Loucy (cell line): ENCODE data around the gene PPP1R16B.

ENCODE experiments used
- H2AFZ ChIP-seq: fragments of 200-600 bp; sonication (generic); 2 replicates; pipeline ENCODE4 v1.6.0; 2016; ENCODE audit warnings: antibody characterized with exemption, mild to moderate bottlenecking, low read length, moderate library complexity
- H3F3A ChIP-seq: fragments of 200-600 bp; 2 replicates; pipeline ENCODE4 v1.6.0; 2016; ENCODE audit warnings: antibody characterized with exemption, low read depth, mild to moderate bottlenecking
- H3K27me3 ChIP-seq: fragments of 200-600 bp; sonication (generic); 2 replicates; pipeline ENCODE4 v1.6.1; 2014; ENCODE audit warnings: low read length, mild to moderate bottlenecking; ENCODE audit not compliant: insufficient read depth, poor library complexity, severe bottlenecking
- H3K36me3 ChIP-seq: fragments of 200-600 bp; sonication (generic); 2 replicates; pipeline ENCODE4 v1.6.1; 2016; ENCODE audit warnings: low read length; ENCODE audit not compliant: insufficient read depth
- H3K4me1 ChIP-seq: fragments of 200-600 bp; sonication (generic); 2 replicates; pipeline ENCODE4 v1.5.1; 2014; ENCODE audit warnings: low read length, mild to moderate bottlenecking; ENCODE audit not compliant: insufficient read depth, poor library complexity, severe bottlenecking
- H3K4me2 ChIP-seq: fragments of 200-600 bp; sonication (generic); 2 replicates; pipeline ENCODE4 v1.6.0; 2014; ENCODE audit warnings: antibody characterized with exemption, low read length, low read depth, mild to moderate bottlenecking; ENCODE audit not compliant: poor library complexity, severe bottlenecking
- H3K4me3 ChIP-seq: fragments of 200-600 bp; sonication (generic); 2 replicates; pipeline ENCODE4 v1.5.1; 2014; ENCODE audit warnings: low read length, mild to moderate bottlenecking, mixed read lengths; ENCODE audit not compliant: poor library complexity, severe bottlenecking
- H3K79me2 ChIP-seq: fragments of 200-600 bp; sonication (generic); 2 replicates; pipeline ENCODE4 v1.6.1; 2014; ENCODE audit warnings: low read length; ENCODE audit not compliant: insufficient read depth
- H3K9ac ChIP-seq: fragments of 200-600 bp; sonication (generic); 2 replicates; pipeline ENCODE4 v1.6.0; 2014; ENCODE audit warnings: mild to moderate bottlenecking, low read depth, low read length, moderate library complexity; ENCODE audit not compliant: poor library complexity, severe bottlenecking
- H3K9me2 ChIP-seq: fragments of 200-600 bp; sonication (generic); replicated peaks from 2 replicates; pipeline ENCODE4 v1.6.1; 2016; ENCODE audit warnings: low read depth, low read length, mixed read lengths
- H3K9me3 ChIP-seq: fragments of 200-600 bp; sonication (generic); 2 replicates; pipeline ENCODE4 v1.6.1; 2014; ENCODE audit warnings: mild to moderate bottlenecking, antibody characterized with exemption, low read length, low read depth; ENCODE audit not compliant: insufficient read depth
- H4K20me1 ChIP-seq: fragments of 200-600 bp; sonication (generic); 2 replicates; pipeline ENCODE4 v1.6.0; 2014; ENCODE audit warnings: antibody characterized with exemption, low read length, mild to moderate bottlenecking; ENCODE audit not compliant: insufficient read depth, poor library complexity, severe bottlenecking
- CTCF ChIP-seq: fragments of 200-600 bp; sonication (generic); conservative IDR thresholded peaks from 2 replicates; pipeline ENCODE4 v1.5.1; 2014; ENCODE audit warnings: mild to moderate bottlenecking, antibody characterized with exemption, low read length
- EZH2phosphoT487 ChIP-seq: fragments of 200-600 bp; IDR thresholded peaks from 2 replicates; pipeline ENCODE4 v1.6.1; 2018; ENCODE audit warnings: antibody characterized with exemption, mild to moderate bottlenecking, moderate library complexity, borderline replicate concordance

The PPP1R16B gene

GRCh38 chr20:38847840-38848239 lies 42.3 kb downstream of the PPP1R16B start:
- Histone ChIP-seq H3K9me3 (no peaks in the 10 kb centered on the region), H3K79me2 (peaks cover 12% of the 10 kb centered on the region; the same call in 1 of the 2 replicates), H3K4me3 (no peak overlapping the region), H2AFZ (no peak overlapping the region), H3K36me3 (no peaks in the 10 kb centered on the region), H3K4me2 (no peak overlapping the region), H4K20me1 (no peaks in the 10 kb centered on the region), H3K27me3 (no peaks in the 10 kb centered on the region), H3K4me1 (peaks cover 1% of the 10 kb centered on the region), H3K9ac (no peak overlapping the region), H3F3A (no peaks in the 10 kb centered on the region), H3K9me2 (no peaks in the 10 kb centered on the region)
- TF ChIP-seq CTCF (no peak), EZH2phosphoT487 (no peak)

- peaks cover 2% of the 10 kb centered on the region for H3K4me1 ChIP-seq
- H3K4me3 ChIP-seq = no peak overlapping the region
- H2AFZ ChIP-seq = no peak overlapping the region
- H3K9ac ChIP-seq = no peak overlapping the region
- TF ChIP-seq CTCF (no peak), EZH2phosphoT487 (no peak)
- no peaks in the 10 kb centered on the region for H3K9me2 ChIP-seq
- no peaks in the 10 kb centered on the region for H3F3A ChIP-seq
- no peak overlapping the region for H3K4me2 ChIP-seq
- H3K27me3 ChIP-seq = no peaks in the 10 kb centered on the region
- H4K20me1 ChIP-seq = no peaks in the 10 kb centered on the region
- peaks cover 4% of the 10 kb centered on the region; the same call in 1 of the 2 replicates for H3K79me2 ChIP-seq
- no peaks in the 10 kb centered on the region for H3K9me3 ChIP-seq
- H3K36me3 ChIP-seq = no peaks in the 10 kb centered on the region
These were observed 48.3 kb downstream of the PPP1R16B start for GRCh38 chr20:38853759-38854158.

- H4K20me1 ChIP-seq = no peaks in the 10 kb centered on the region
- H3K4me1 ChIP-seq = peaks cover 2% of the 10 kb centered on the region
- no peaks in the 10 kb centered on the region for H3F3A ChIP-seq
- H3K9ac ChIP-seq = no peak overlapping the region
- no peaks in the 10 kb centered on the region for H3K27me3 ChIP-seq
- TF ChIP-seq CTCF (no peak), EZH2phosphoT487 (no peak)
- H3K4me2 ChIP-seq = no peak overlapping the region
- H3K79me2 ChIP-seq = peaks cover 4% of the 10 kb centered on the region; the same call in 1 of the 2 replicates
- H3K36me3 ChIP-seq = no peaks in the 10 kb centered on the region
- H3K9me3 ChIP-seq = no peaks in the 10 kb centered on the region
- no peak overlapping the region for H2AFZ ChIP-seq
- H3K9me2 ChIP-seq = no peaks in the 10 kb centered on the region
- no peak overlapping the region for H3K4me3 ChIP-seq
These were observed 49.2 kb downstream of the PPP1R16B start for GRCh38 chr20:38854654-38855066.
